Right cardiac atrium (tissue), 5 donors: Measurements from ENCODE around the gene TMED6. TPM values are rescaled to one million over a fixed set of nuclear protein-coding genes. Genes with fewer than 3 reads are reported as not detected.

Experiments
- ATAC-seq, 2 donors: fragments of 200-7000 bp; cut with Tn5 transposase; one replicate each; pipeline versions ENCODE4 v1.8.0 to v1.9.1; 2020; ENCODE audit warnings: moderate library complexity in 2 of 2, mild to moderate bottlenecking in 1 of 2
- DNase-seq, 3 donors: peaks; one replicate each; pipeline ENCODE4 v3.0.0-alpha.2; 2020
- H3K27ac ChIP-seq: one replicate; pipeline ENCODE4 v1.5.1; 2013; ENCODE audit warnings: mild to moderate bottlenecking, low read length, control low read depth, moderate library complexity
- H3K27me3 ChIP-seq: one replicate; pipeline ENCODE4 v1.6.1; 2013; ENCODE audit not compliant: control insufficient read depth, insufficient read depth
- H3K4me1 ChIP-seq: one replicate; pipeline ENCODE4 v1.6.1; 2013; ENCODE audit warnings: low read length; ENCODE audit not compliant: control insufficient read depth, insufficient read depth
- H3K4me3 ChIP-seq: one replicate; pipeline ENCODE4 v1.5.1; 2013; ENCODE audit warnings: low read length, control low read depth
- H3K9me3 ChIP-seq: one replicate; pipeline ENCODE4 v1.6.1; 2013; ENCODE audit warnings: low read length; ENCODE audit not compliant: control insufficient read depth
- WGBS: extraction: QIAGEN DNeasy Blood & Tissue Kit; methylation state at CpG from one replicate; pipeline ENCODE4 v1.1.7; 2013; 5-methylcytosine and 5-hydroxymethylcytosine counted together
- intact Hi-C, 4 donors: fragments of 100-400 bp; cut with DNase I; formaldehyde crosslinking; loops; one replicate each; pipeline versions ENCODE4 v1.11.0 to v1.14.0; 2022 to 2023
- polyA plus RNA-seq: library from polyadenylated mRNA; stranded (reverse); fragments of 200-250 nt; gene quantifications from one replicate; pipeline ENCODE4 v1.2.3, GENCODE V29; 2013
- total RNA-seq, 4 donors: library from RNA; stranded (reverse); fragmentation: NEBNext Ultra II Directional; extraction: Animal tissue kit (Norgen Biotek cat#: 25700); gene quantifications; one replicate each; pipeline ENCODE4 v1.2.1, GENCODE V29; 2021
- donor health status: healthy with polysubstance abuse.
- donor health status: DM: no; HTN: yes; CAD: no.
- donor health status: DM: no; HTN: no; CAD: no.
- donor health status: DM: no; HTN: yes; CAD: no; lungs with severe emphysema.
- donor health status: DM: yes; HTN: yes; CAD: no.

Gene TMED6
- total and polyA plus RNA-seq, 5 donors, result 0.49 to 0.76 TPM; not detected in 3

DNA sequence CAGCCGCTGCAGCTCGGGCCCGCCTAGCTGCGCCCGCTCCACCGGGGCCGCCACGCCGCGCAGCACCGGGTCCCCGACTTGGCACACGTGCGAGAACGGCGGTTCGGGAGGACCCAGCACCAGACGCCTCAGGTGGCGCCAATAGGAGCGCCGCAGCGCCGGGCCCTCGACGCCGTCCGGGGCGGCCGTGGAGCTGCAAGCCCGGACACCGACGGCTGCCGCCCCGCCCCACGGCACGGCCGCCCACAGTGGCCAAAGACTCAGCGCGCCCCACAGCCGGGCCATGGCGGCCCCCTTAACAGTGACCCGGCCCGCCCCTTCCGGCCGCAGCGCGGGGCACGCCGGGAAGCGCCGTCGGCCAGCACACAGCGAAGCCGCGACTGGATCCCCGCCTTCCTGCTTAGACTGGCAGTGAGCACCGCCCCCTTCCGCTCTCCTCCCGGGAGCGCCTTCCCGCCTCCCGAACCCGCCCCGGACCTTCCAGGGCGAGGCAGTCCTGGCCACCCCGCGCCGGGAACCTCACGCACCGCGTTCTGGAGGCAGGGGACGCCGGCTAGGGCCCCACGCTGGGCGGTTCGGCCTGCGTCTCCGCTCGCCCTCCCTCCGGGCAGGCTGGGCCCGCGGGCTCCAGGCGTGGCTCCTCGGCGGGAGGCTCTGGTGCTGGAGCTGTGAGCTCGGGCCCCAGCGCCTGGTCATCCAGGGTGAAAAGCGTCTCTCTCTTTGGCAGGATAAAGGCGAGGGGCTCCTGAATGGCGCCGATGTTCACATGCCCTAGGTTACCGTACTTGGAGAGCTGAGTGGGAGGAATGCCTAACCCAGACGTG, 21.1 kb downstream of the TMED6 start, which contains the start of gene PDF:
Gene PDF (minus strand): TSS at position 303 of the 824 bp plus-strand sequence. CDS start 18 bp downstream, at position 285.
- DNase-seq, result peak; percentile 96 to 98 (median 97)
- Histone ChIP-seq H3K4me1 (peaks cover 6% of the 10 kb centered on the region), H3K9me3 (no peaks in the 10 kb centered on the region), H3K27me3 (no peaks in the 10 kb centered on the region), H3K27ac (peak within 1 kb of the TSS; percentile 89), H3K4me3 (peak within 1 kb of the TSS; percentile 78)
- intact Hi-C loops, result no loop called here
- ATAC-seq, result peak; percentile 97 to 98
- under 1% methylated on average over 93 of the region's 93 CpGs for WGBS

DNA sequence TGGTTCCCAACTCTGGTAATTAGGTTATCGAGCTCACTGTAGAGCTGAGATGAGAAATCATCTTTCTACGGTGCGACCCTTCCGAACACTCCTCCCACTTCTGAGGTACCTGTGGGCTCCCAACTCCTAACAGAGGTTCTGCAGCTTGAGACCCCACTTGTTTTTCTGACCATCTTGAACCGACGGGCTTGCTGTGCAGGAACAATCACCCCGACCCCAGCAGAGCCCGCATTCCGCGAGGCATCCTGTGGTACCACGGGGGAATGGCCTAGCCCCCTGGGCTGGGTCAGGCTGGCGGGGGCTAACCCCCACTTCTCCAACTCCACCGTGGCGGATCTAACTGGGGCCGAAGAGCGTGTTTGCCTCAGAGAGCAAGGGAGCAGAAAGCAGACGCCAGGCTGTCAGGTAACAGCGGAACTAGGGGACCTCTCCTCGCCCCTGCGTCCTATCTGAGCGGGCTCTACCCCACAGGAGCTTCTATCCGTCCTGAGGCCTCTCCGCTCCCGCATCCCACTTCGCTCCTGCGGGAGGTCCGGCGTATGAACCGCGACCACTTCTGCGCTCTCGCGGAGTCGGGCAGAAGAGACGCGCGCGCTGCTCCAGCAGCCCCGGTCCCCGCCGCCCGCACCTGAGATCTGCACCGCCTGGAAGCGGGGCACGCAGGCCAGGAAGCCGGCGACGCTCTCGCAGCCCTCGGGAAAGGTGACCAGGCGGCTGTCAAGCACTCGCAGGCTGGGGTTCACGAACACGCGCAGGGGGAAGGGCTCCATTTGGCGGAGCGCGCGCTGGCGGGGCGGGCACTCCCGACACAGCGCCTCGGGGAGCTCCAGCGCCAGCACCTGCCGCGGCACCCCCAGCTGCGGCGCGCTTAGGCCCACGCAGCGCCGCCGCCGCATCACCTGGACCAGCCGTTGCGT, 22.0 kb downstream of the TMED6 start:
- no peaks in the 10 kb centered on the region for H3K27me3 ChIP-seq
- H3K4me3 ChIP-seq, result peak overlapping the region; percentile 78
- H3K9me3 ChIP-seq, result no peaks in the 10 kb centered on the region
- H3K27ac ChIP-seq, result no peak overlapping the region
- DNase-seq (peak in 2 of 3 donors; percentile 70 to 73), ATAC-seq (peak; percentile 25)
- H3K4me1 ChIP-seq, result peaks cover 6% of the 10 kb centered on the region
- intact Hi-C loops, result no loop called here
- 6% methylated on average over 77 of the region's 77 CpGs for WGBS

DNA sequence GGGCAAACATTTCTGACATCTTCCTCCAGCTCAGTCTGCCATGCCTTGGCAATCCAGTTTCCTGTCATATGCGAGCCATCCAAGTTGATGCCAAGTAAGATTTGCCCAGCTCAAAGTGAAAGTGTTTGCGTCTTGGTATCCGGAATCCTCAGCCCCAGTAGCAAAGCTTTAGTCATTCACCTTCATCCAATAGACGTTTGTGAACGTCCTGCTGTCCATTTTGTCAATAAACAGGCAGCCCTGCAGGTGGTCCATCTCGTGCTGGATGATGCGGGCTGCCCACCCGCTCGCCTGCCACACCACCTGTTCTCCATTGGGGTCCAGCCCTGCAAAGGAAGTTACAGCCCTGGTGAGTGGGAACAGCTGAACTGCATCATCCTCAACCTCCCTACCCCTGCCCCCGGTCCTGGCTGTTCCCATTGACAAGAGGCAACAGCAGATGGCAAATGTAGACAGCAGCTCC, 22.7 kb downstream of the TMED6 start:
- no peak overlapping the region for H3K27ac ChIP-seq
- ATAC-seq (no peak), DNase-seq (no peak)
- H3K4me1 ChIP-seq, result peaks cover 6% of the 10 kb centered on the region
- no peak overlapping the region for H3K4me3 ChIP-seq
- 68% methylated on average over 10 of the region's 10 CpGs for WGBS
- intact Hi-C loops, result no loop called here
- H3K27me3 ChIP-seq, result no peaks in the 10 kb centered on the region
- H3K9me3 ChIP-seq, result no peaks in the 10 kb centered on the region

DNA sequence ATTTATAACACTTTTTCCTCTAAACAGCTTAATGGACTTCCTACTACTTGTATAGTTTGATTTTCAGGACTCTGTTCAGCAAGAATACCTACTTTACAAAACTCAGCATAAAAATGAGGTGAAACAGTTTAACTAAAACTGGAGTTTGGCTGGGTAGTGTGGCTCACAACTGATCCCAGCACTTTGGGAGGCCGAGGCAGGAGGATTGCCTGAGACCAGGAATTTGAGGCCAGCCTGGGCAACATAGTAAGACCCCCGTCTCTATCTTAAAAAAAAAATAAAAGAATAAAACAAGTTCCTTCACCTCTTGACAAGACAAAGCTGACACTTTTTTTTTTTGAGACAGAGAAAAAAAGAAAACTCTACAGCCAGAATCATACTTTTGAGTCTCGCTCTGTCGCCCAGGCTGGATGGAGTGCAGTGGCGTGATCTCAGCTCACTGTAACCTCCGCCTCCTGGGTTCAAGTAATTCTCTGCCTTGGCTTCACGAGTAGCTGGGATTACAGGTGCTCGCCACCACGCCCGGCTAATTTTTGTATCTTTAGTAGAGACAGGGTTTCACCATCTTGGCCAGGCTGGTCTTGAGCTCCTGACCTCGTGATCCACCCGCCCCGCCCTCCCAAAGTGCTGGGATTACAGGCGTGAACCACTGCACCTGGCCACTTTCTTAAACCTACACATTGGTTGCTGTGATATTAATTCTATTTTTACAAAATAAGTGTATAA, 23.8 kb downstream of the TMED6 start:
- intact Hi-C loops, result no loop called here
- peaks cover 6% of the 10 kb centered on the region for H3K4me1 ChIP-seq
- no peaks in the 10 kb centered on the region for H3K27me3 ChIP-seq
- no peak overlapping the region for H3K4me3 ChIP-seq
- ATAC-seq (no peak), DNase-seq (no peak)
- no peak overlapping the region for H3K27ac ChIP-seq
- 94% methylated on average over 14 of the region's 14 CpGs for WGBS
- H3K9me3 ChIP-seq, result no peaks in the 10 kb centered on the region

DNA sequence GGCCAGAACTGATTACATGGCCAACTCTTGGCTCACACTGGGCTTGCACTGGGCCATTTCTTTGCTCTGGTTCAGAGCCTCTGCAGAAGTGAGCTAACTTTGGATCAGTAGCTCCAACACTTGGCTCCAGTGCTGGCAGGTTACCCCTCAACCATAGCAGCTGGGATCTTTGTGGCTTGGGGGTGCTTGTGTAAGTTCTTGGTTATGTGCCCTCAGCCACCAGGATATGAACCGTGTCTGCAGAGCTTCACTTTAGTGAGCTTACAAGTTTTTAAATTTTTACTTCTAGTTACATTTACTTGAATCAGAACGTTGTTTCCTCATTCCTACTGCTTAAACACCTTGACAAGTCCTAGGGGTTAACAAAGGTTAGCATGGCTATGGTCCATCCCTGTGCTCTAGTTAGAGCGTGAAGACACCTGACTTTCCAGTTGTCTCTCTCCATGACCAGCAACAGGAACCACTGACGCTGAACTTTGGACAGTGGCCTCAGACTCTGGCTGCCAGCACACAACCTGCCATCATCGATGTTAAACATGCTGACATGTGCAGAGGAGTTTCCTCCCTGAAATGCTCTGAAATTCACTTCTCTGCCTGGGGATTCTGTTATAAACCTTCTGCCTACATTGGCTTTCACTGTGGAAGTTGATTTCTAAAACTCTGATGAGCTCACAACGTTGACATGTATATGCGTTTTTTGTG, 25.3 kb downstream of the TMED6 start:
- Histone ChIP-seq H3K9me3 (no peaks in the 10 kb centered on the region), H3K27me3 (no peaks in the 10 kb centered on the region), H3K4me1 (peaks cover 6% of the 10 kb centered on the region), H3K27ac (no peak overlapping the region), H3K4me3 (no peak overlapping the region)
- DNase-seq (no peak), ATAC-seq (no peak)
- intact Hi-C loops, result no loop called here
- WGBS, result 57% methylated on average over 7 of the region's 7 CpGs

DNA sequence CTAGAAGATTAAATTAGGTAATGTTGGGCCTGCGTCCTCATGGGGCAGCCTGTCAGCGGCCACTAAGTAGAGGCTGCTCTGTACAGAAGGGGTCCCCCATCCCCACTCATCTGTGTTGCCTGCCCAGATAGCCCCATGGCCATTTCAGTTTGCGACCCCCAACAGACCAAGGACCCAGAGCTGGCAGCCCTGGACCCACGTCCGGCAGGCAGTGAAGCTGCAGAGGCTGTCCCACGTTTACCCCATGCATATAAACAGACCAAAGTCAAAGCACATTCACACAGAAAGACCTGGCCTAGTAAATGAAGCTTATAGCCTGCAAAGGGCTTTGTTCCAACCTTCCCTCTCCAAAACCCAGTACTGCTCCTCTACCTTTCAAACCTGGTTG, 25.8 kb downstream of the TMED6 start:
- Histone ChIP-seq H3K4me3 (no peak overlapping the region), H3K4me1 (peaks cover 6% of the 10 kb centered on the region), H3K9me3 (no peaks in the 10 kb centered on the region), H3K27ac (no peak overlapping the region), H3K27me3 (no peaks in the 10 kb centered on the region)
- DNase-seq (no peak), ATAC-seq (no peak)
- intact Hi-C loops, result no loop called here
- WGBS, result 82% methylated on average over 6 of the region's 6 CpGs

DNA sequence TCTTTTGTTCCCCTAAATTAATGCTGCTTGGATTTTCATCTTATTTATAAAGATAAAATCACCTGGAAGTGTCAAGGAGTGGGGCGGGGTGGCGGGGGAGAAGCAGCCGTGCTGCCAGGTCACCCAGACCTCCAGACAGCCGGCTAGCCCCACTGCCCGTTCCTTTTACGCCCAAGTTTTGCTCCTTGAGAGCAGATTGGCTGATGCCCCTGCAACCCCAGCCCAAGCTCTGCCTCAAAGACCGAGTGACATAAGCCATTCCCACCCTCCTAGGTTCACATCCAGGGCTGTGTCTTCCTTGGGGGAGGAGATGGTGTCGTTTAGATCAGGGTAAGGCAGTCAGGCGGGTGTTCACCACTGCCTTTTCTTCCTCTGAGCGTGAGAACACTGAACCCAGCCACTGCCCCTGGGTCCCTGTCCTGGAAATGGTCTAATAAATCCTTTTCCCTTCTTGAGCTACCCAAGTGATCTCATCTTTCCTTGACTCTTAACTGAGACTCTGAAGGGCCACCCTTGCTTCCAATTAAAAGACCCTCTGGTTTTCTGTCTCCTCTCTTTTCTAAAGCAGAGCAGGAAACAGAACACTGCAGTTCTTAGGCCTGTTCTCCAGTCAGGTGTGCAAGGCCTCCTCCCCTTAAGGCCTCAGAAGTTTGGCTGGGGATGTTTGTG, 26.9 kb downstream of the TMED6 start:
- DNase-seq, result no peak
- Histone ChIP-seq H3K27ac (no peak overlapping the region), H3K4me1 (peaks cover 6% of the 10 kb centered on the region), H3K9me3 (no peaks in the 10 kb centered on the region), H3K27me3 (no peaks in the 10 kb centered on the region), H3K4me3 (no peak overlapping the region)
- no peak for ATAC-seq
- intact Hi-C loops, result no loop called here
- 76% methylated on average over 10 of the region's 10 CpGs for WGBS

DNA sequence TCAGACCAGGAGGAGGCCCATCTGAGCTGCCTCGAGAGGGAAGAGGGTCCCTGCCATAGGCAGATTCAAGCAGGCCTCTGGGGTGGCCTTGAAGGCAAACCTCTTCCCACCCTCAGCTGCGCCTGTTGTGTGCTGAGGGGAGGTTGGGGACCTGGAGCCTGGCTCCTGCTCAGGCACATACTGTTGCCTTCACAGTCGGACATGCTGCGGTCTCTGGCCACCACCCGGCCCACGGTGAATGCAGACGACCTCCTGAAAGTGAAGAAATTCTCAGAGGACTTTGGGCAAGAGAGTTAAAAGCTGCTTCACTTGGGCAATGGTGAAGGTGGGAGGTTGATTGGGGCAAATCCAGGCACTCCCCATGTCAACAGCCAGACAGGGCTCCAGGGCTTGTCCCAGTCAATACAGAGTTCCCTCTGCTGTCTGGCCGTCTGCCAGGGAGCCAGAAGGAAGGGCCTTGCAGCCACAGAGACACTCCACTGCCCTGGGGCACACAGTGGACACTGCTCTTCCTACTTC, 27.5 kb downstream of the TMED6 start:
- 79% methylated on average over 8 of the region's 8 CpGs for WGBS
- Histone ChIP-seq H3K9me3 (no peaks in the 10 kb centered on the region), H3K27me3 (no peaks in the 10 kb centered on the region), H3K4me1 (peaks cover 2% of the 10 kb centered on the region), H3K27ac (no peak overlapping the region), H3K4me3 (no peak overlapping the region)
- ATAC-seq, result peak; percentile 34 to 54
- intact Hi-C loops, result no loop called here
- peak; percentile 71 to 87 (median 87) for DNase-seq

DNA sequence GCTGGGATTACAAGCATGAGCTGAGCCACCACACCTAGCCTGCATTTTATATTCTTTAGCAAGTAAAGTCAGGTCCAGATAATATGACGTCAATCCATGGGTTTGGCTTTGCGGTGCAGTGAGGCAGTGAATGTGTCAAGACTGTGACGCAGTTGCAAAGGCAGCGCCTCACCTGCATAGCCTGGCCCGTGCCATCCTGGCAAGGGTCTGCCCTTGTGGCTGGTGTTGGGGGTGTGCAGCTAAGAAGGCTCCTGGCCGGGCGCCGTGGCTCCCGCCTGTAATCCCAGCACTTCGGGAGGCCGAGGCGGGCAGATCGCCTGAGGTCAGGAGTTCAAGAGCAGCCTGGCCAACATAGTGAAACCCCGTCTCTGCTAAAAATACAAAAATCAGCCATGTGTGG, 28.2 kb downstream of the TMED6 start:
- H3K9me3 ChIP-seq, result no peaks in the 10 kb centered on the region
- ATAC-seq (no peak), DNase-seq (no peak)
- 91% methylated on average over 14 of the region's 14 CpGs for whole genome bisulfite sequencing
- H3K27me3 ChIP-seq, result no peaks in the 10 kb centered on the region
- intact Hi-C loops, result no loop called here
- H3K4me1 ChIP-seq, result peaks cover 2% of the 10 kb centered on the region
- H3K4me3 ChIP-seq, result no peak overlapping the region
- H3K27ac ChIP-seq, result no peak overlapping the region

DNA sequence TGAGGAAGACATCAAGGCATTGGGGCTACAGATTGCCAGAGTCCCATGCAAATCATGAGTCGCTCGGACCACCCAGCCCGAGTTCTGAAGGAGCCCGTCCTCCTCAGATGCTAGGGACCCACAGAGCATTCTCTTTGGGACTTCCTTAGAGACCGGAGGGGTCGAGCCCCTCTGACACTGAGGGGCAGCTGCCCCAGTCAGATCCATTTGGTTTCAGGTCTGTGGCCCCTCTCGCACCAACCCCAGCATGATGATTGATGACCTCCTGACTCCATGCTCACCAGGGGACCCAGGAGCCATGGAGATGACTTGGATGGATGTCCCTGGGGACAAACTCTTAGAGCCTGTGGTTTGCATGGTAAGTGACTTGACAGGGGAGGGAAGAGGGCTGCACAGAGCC, 29.2 kb downstream of the TMED6 start:
- 86% methylated on average over 7 of the region's 7 CpGs for WGBS

More for the DNA sequence above, 29.2 kb downstream of the TMED6 start:
- ATAC-seq (no peak), DNase-seq (no peak)
- Histone ChIP-seq H3K27ac (no peak overlapping the region), H3K4me1 (no peaks in the 10 kb centered on the region), H3K9me3 (no peaks in the 10 kb centered on the region), H3K27me3 (no peaks in the 10 kb centered on the region), H3K4me3 (no peak overlapping the region)
- intact Hi-C loops, result no loop called here
